ENCODE measurements around the gene POLDIP2. TPM values are rescaled to one million over a fixed set of nuclear protein-coding genes. Genes with fewer than 3 reads are reported as not detected.

POLDIP2 gene
- total RNA-seq, 4 donors from 2014 or later, result 54.9 to 95.3 (median 66.5) TPM

DNA sequence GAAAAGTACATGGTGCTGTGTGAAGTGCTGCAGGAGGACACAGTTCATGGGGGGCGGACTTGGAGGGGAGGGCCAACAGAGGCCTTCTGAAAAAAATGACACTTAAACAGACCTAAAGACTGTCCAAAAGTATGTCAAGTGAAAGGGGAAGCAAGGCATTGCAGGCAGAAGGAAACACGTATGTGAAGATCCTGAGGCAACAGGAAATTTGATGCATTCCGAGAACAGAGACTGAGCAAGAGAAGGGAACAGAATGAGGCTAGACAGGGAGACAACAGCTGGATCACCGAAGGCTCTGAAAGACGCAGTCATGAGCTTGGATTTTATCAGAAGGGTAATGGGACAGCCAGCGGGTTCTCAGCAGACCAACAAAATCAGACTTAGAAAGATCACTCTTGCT, 23.2 kb downstream of the POLDIP2 start:
- intact Hi-C loops (cut with DNase I; ENCODE audit: low total_unique reads) (no loop called here), in situ Hi-C loops (cut with MboI; ENCODE audit: low pct_ligation_motif_present in 1 of 4, low pct_unique_long_range_greater_than_20kb in 1 of 4, low sequenced_read_pairs in 3 of 4) (no loop called here)
- Histone ChIP-seq H3K36me3 (peaks cover 0 to 4% (median under 1%) of the 10 kb centered on the region in 4 donors), H3K27me3 (no peaks in the 10 kb centered on the region), H3K4me1 (peaks cover 13 to 42% (median 25%) of the 10 kb centered on the region in 4 donors), H3K4me3 (peak overlapping the region in 2 of 4 donors; percentile 91 to 94), H3K9me3 (no peaks in the 10 kb centered on the region), H3K27ac (peak overlapping the region; percentile 94 to 97 (median 96))
- TF ChIP-seq EP300 (IDR thresholded peaks at IDR 0.05; ENCODE audit: low read depth) (no peak), POLR2A (IDR thresholded peaks at IDR 0.05) (no peak), POLR2AphosphoS5 (IDR thresholded peaks at IDR 0.05) (no peak)
- TF ChIP-seq, protein P1, sequence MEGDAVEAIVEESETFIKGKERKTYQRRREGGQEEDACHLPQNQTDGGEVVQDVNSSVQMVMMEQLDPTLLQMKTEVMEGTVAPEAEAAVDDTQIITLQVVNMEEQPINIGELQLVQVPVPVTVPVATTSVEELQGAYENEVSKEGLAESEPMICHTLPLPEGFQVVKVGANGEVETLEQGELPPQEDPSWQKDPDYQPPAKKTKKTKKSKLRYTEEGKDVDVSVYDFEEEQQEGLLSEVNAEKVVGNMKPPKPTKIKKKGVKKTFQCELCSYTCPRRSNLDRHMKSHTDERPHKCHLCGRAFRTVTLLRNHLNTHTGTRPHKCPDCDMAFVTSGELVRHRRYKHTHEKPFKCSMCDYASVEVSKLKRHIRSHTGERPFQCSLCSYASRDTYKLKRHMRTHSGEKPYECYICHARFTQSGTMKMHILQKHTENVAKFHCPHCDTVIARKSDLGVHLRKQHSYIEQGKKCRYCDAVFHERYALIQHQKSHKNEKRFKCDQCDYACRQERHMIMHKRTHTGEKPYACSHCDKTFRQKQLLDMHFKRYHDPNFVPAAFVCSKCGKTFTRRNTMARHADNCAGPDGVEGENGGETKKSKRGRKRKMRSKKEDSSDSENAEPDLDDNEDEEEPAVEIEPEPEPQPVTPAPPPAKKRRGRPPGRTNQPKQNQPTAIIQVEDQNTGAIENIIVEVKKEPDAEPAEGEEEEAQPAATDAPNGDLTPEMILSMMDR (IDR thresholded peaks at IDR 0.05), result no peak
- WGBS, 2 donors (ENCODE audit: low coverage in 1 of 2), result 62 to 70% methylated on average over 6 of the region's 6 CpGs
- DNase-seq, result no peak

DNA sequence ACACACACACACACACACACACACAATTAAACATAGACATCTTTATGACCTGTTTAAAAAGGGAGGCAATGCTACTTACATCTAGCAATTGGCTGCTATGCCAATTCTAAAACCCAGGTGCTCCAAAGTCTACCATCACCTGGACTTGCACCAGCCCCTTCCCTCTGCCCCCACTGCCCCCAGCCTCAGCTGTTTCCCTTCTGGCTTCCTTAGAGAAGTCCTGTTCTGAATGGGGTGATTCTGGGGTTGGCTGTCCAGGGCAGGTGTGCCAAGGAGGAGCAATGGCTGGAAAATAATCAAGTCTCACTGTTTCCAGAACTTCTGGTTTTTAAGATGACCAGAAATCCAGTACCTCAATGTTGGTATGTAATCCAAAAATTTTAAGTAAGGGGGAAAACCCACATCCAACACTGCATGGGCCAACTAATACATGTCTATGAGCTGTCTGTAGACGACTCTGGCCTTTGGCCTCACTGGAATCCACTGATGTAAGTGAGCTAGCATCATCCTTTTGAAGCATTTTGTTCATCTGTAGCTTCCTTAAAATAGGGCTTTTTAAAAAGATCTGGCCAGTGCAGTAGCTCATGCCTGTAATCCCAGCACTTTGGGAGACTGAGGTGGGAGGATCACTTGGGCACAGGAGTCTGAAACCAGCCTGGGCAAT, 24.1 kb downstream of the POLDIP2 start:
- Histone ChIP-seq H3K27ac (no peak overlapping the region), H3K9me3 (no peaks in the 10 kb centered on the region), H3K27me3 (no peaks in the 10 kb centered on the region), H3K36me3 (peaks cover 0 to 14% (median 5%) of the 10 kb centered on the region in 4 donors), H3K4me1 (peaks cover 13 to 40% (median 25%) of the 10 kb centered on the region in 4 donors), H3K4me3 (no peak overlapping the region)
- intact Hi-C loops (cut with DNase I; ENCODE audit: low total_unique reads), result no loop called here
- TF ChIP-seq POLR2A (IDR thresholded peaks at IDR 0.05) (no peak), POLR2AphosphoS5 (IDR thresholded peaks at IDR 0.05) (no peak), EP300 (IDR thresholded peaks at IDR 0.05; ENCODE audit: low read depth) (no peak)
- TF ChIP-seq, protein P1 (IDR thresholded peaks at IDR 0.05), result no peak
- in situ Hi-C loops (cut with MboI; ENCODE audit: low pct_ligation_motif_present in 1 of 4, low pct_unique_long_range_greater_than_20kb in 1 of 4, low sequenced_read_pairs in 3 of 4), result no loop called here
- DNase-seq, result peak; percentile 2
- WGBS, 2 donors (ENCODE audit: low coverage in 1 of 2), result 58 to 60% methylated on average over 1 of the region's 1 CpG

DNA sequence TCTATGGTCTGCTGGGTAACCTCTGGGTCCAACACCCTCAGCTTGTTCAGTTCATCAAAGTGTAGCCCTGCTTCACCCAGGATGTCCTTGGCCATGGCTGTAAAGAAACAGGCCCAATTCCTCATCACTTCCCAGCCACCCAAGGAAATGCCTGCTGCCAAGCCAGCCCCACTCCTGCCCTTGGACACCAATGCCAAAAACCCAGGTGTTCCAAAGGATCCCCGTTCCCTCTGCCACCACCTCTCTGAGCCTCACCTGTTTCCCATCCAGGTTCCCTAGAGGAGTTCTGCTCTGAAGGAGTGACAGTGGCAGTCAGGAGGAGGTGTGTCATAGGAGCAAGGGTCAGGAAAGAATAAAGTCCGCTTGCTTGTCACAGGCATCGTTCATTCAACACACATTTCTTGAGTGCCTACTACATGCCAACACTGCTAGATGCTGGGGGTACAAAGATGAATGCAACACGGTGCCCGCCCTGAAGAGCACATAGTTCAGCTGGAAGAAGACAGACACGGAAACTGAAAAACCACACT, 25.4 kb downstream of the POLDIP2 start:
- intact Hi-C loops (cut with DNase I; ENCODE audit: low total_unique reads), result no loop called here
- H3K27me3 ChIP-seq, result no peaks in the 10 kb centered on the region
- peak; percentile 8 for DNase-seq
- peaks cover 13 to 29% (median 23%) of the 10 kb centered on the region in 4 donors for H3K4me1 ChIP-seq
- H3K27ac ChIP-seq, result no peak overlapping the region
- peaks cover 0 to 17% (median 6%) of the 10 kb centered on the region in 4 donors for H3K36me3 ChIP-seq
- no peak overlapping the region for H3K4me3 ChIP-seq
- in situ Hi-C loops (cut with MboI; ENCODE audit: low pct_ligation_motif_present in 1 of 4, low pct_unique_long_range_greater_than_20kb in 1 of 4, low sequenced_read_pairs in 3 of 4), result no loop called here
- H3K9me3 ChIP-seq, result no peaks in the 10 kb centered on the region
- 91 to 93% methylated on average over 2 to 6 of the region's 6 CpGs for WGBS, 2 donors (ENCODE audit: low coverage in 1 of 2)
- no peak for TF ChIP-seq POLR2AphosphoS5 (IDR thresholded peaks at IDR 0.05)
- TF ChIP-seq POLR2A (IDR thresholded peaks at IDR 0.05), result no peak
- TF ChIP-seq EP300 (IDR thresholded peaks at IDR 0.05; ENCODE audit: low read depth), result no peak
- TF ChIP-seq, protein P1 (IDR thresholded peaks at IDR 0.05), result no peak

DNA sequence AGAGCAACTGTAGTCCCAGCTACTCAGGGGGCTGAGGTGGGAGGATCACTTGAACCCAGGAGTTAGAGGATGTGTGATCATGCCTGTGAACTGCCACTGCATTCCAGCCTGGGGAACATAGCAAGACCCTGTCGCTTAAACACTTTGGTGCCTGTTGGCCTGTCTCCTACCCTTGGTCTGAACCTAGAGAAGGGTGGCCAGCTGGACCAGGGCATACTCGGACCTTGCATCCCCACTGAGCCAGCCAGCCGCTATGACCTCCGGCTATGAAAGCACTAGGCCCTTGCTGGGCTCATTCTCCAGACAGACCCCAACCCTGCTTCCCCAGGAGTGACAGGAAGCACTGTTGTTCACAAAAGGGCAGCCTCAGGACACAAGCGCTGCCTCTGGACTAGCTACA, 26.7 kb downstream of the POLDIP2 start:
- 93% methylated on average over 5 of the region's 5 CpGs; no CpG with 5 or more reads in 1 of the 2 donors for WGBS, 2 donors (ENCODE audit: low coverage in 1 of 2)
- Histone ChIP-seq H3K27ac (no peak overlapping the region), H3K4me1 (peaks cover 6 to 28% (median 15%) of the 10 kb centered on the region in 4 donors), H3K36me3 (peaks cover 0 to 17% (median 6%) of the 10 kb centered on the region in 4 donors), H3K9me3 (no peaks in the 10 kb centered on the region), H3K4me3 (no peak overlapping the region), H3K27me3 (no peaks in the 10 kb centered on the region)
- intact Hi-C loops (cut with DNase I; ENCODE audit: low total_unique reads), result no loop called here
- DNase-seq, result no peak
- in situ Hi-C loops (cut with MboI; ENCODE audit: low pct_ligation_motif_present in 1 of 4, low pct_unique_long_range_greater_than_20kb in 1 of 4, low sequenced_read_pairs in 3 of 4), result no loop called here
- TF ChIP-seq POLR2AphosphoS5 (IDR thresholded peaks at IDR 0.05) (no peak), EP300 (IDR thresholded peaks at IDR 0.05; ENCODE audit: low read depth) (no peak), POLR2A (IDR thresholded peaks at IDR 0.05) (no peak)
- TF ChIP-seq, protein P1 (IDR thresholded peaks at IDR 0.05), result no peak
